H1 (cell line): Measurements from ENCODE around the gene SERP1. TPM values are rescaled to one million over a fixed set of nuclear protein-coding genes. Genes with fewer than 3 reads are reported as not detected.
"Not testable (repeated sequence)": the region's sequence is repeated elsewhere in the genome, so short reads cannot be mapped to it uniquely, and the experiment has no call there.

ENCODE experiments used
- CTCF ChIA-PET: fragments of 300-600 bp; sonication (Branson Sonifier 250); formaldehyde crosslinking; loops from one replicate; lab custom pipeline; 2021; ENCODE audit not compliant: partially characterized antibody; lab: Charles Lee
- POLR2A ChIA-PET: fragments of 300-600 bp; sonication (Branson Sonifier 250); formaldehyde crosslinking; loops from one replicate; lab custom pipeline; 2021; ENCODE audit warnings: inconsistent platforms; ENCODE audit not compliant: partially characterized antibody; lab: Charles Lee
- DNase-seq, 2 experiments: peaks; one replicate each; pipeline versions ENCODE4 v3.0.0 to v3.0.0-alpha.2; 2010 to 2022; ENCODE audit warnings: low spot score in 2 of 2, low read depth in 1 of 2, mixed read lengths in 1 of 2
- FAIRE-seq: peaks from 2 replicates; lab custom pipeline; 2011; peaks lifted over from hg19 to GRCh38; lab: Jason Lieb, UNC
- H2AFZ ChIP-seq: 2 replicates; pipeline ENCODE4 v1.8.1; 2012; ENCODE audit warnings: low read length, inconsistent platforms
- H2AK5ac ChIP-seq: 2 replicates; pipeline ENCODE4 v1.6.1; 2013; ENCODE audit warnings: low read depth, low read length
- H2BK120ac ChIP-seq: replicated peaks from 2 replicates; pipeline ENCODE3; 2013; ENCODE audit warnings: low read depth, low read length, inconsistent platforms
- H2BK12ac ChIP-seq: 2 replicates; pipeline ENCODE4 v1.6.1; 2013; ENCODE audit warnings: low read depth, low read length
- H2BK15ac ChIP-seq: 2 replicates; pipeline ENCODE4 v1.6.1; 2013; ENCODE audit warnings: low read length
- H2BK20ac ChIP-seq: 2 replicates; pipeline ENCODE4 v1.6.1; 2013; ENCODE audit warnings: low read length
- H2BK5ac ChIP-seq: 2 replicates; pipeline ENCODE4 v1.6.1; 2013; ENCODE audit warnings: low read depth, low read length
- H3K14ac ChIP-seq: 2 replicates; pipeline ENCODE4 v1.6.1; 2013; ENCODE audit warnings: inconsistent platforms; ENCODE audit not compliant: insufficient read length
- H3K18ac ChIP-seq: 2 replicates; pipeline ENCODE4 v1.6.1; 2013; ENCODE audit warnings: low read length; ENCODE audit errors: extremely low read depth
- H3K23ac ChIP-seq: 2 replicates; pipeline ENCODE4 v1.6.1; 2013; ENCODE audit warnings: inconsistent platforms; ENCODE audit not compliant: insufficient read length
- H3K23me2 ChIP-seq: 2 replicates; pipeline ENCODE4 v1.6.1; 2013; ENCODE audit warnings: low read depth, low read length
- H3K27ac ChIP-seq: 2 replicates; pipeline ENCODE4 v1.6.1; 2011; ENCODE audit warnings: low read depth, low read length, inconsistent platforms
- H3K27me3 ChIP-seq, 4 experiments: replicated peaks in 1 of 4; 1 replicate in 1 of 4; 2 replicates in 3 of 4; pipeline versions ENCODE4 v1.6.1 to v1.8.1; 2011 to 2013; ENCODE audit warnings: low read length in 3 of 4, mild to moderate bottlenecking in 3 of 4, inconsistent platforms in 2 of 4, mixed read lengths in 2 of 4, moderate library complexity in 1 of 4; ENCODE audit not compliant: control insufficient read depth in 3 of 4, insufficient read depth in 3 of 4; ENCODE audit errors: extremely low read depth in 1 of 4
- H3K36me3 ChIP-seq, 4 experiments: 2 replicates each; pipeline versions ENCODE4 v1.6.1 to v1.8.1; 2011 to 2013; ENCODE audit warnings: mild to moderate bottlenecking in 4 of 4, low read length in 3 of 4, moderate library complexity in 2 of 4, control low read depth in 1 of 4, inconsistent platforms in 1 of 4; ENCODE audit not compliant: insufficient read depth in 4 of 4, control insufficient read depth in 2 of 4
- H3K4ac ChIP-seq: replicated peaks from 2 replicates; pipeline ENCODE3; 2013; ENCODE audit warnings: low read length, low read depth, mixed read lengths, inconsistent platforms; ENCODE audit not compliant: insufficient read length
- H3K4me1 ChIP-seq, 4 experiments: replicated peaks in 1 of 4; 1 replicate in 1 of 4; 2 replicates in 3 of 4; pipeline versions ENCODE4 v1.6.1 to v1.8.1; 2011 to 2013; ENCODE audit warnings: low read length in 3 of 4, inconsistent platforms in 2 of 4, mixed read lengths in 1 of 4; ENCODE audit not compliant: insufficient read depth in 4 of 4, control insufficient read depth in 3 of 4
- H3K4me2 ChIP-seq, 2 experiments: 2 replicates each; pipeline versions ENCODE4 v1.6.1 to v1.8.1; 2011 to 2013; ENCODE audit warnings: low read depth in 2 of 2, low read length in 2 of 2, control low read depth in 1 of 2, inconsistent platforms in 1 of 2, mild to moderate bottlenecking in 1 of 2; ENCODE audit not compliant: insufficient read depth in 1 of 2
- H3K4me3 ChIP-seq, 4 experiments: fragments of 200-600, 300-600 bp in 1 of 4; sonication (generic), shearing (Covaris generic), sonication (Bioruptor Twin) in 1 of 4; 2 replicates each; pipeline versions ENCODE4 v1.5.1 to v1.8.1; 2011 to 2016; ENCODE audit warnings: low read length in 4 of 4, low read depth in 3 of 4, control low read depth in 2 of 4, inconsistent platforms in 2 of 4, mild to moderate bottlenecking in 2 of 4, mixed read lengths in 1 of 4, moderate library complexity in 1 of 4; ENCODE audit not compliant: insufficient read depth in 2 of 4; ENCODE audit errors: extremely low read depth in 1 of 4
- H3K56ac ChIP-seq: replicated peaks from 2 replicates; pipeline ENCODE3; 2013; ENCODE audit warnings: low read depth, mild to moderate bottlenecking, mixed read lengths, low read length, inconsistent platforms; ENCODE audit not compliant: insufficient read length
- H3K79me1 ChIP-seq: 2 replicates; pipeline ENCODE4 v1.6.1; 2013; ENCODE audit warnings: low read depth, low read length, control low read depth
- H3K79me2 ChIP-seq, 2 experiments: 2 replicates each; pipeline versions ENCODE4 v1.6.1 to v1.8.1; 2012 to 2013; ENCODE audit warnings: low read length in 2 of 2, mild to moderate bottlenecking in 2 of 2, inconsistent platforms in 1 of 2; ENCODE audit not compliant: insufficient read depth in 2 of 2, control insufficient read depth in 1 of 2
- H3K9ac ChIP-seq, 4 experiments: replicated peaks in 1 of 4; 1 replicate in 1 of 4; 2 replicates in 3 of 4; pipeline versions ENCODE4 v1.6.1 to v1.8.1; 2011 to 2013; ENCODE audit warnings: low read depth in 3 of 4, low read length in 3 of 4, control low read depth in 2 of 4, mild to moderate bottlenecking in 2 of 4, moderate library complexity in 2 of 4, inconsistent platforms in 1 of 4; ENCODE audit errors: extremely low read depth in 1 of 4
- H3K9me3 ChIP-seq, 2 experiments: 2 replicates each; pipeline versions ENCODE4 v1.6.1 to v1.8.1; 2012 to 2013; ENCODE audit warnings: mild to moderate bottlenecking in 2 of 2, moderate library complexity in 2 of 2, control low read depth in 1 of 2, inconsistent platforms in 1 of 2, low read depth in 1 of 2, low read length in 1 of 2, mixed read lengths in 1 of 2; ENCODE audit not compliant: insufficient read depth in 2 of 2
- H4K20me1 ChIP-seq, 2 experiments: replicated peaks in 1 of 2; 2 replicates each; pipeline versions ENCODE3 to v1.8.1; 2011 to 2013; ENCODE audit warnings: inconsistent platforms in 2 of 2, low read length in 2 of 2, mild to moderate bottlenecking in 1 of 2; ENCODE audit not compliant: insufficient read depth in 2 of 2, control insufficient read depth in 1 of 2
- H4K5ac ChIP-seq: 2 replicates; pipeline ENCODE4 v1.6.1; 2013; ENCODE audit warnings: low read length, low read depth, mixed read lengths, inconsistent platforms; ENCODE audit not compliant: insufficient read length
- H4K8ac ChIP-seq: 2 replicates; pipeline ENCODE4 v1.8.0; 2013; ENCODE audit warnings: mild to moderate bottlenecking, moderate library complexity, low read length, inconsistent platforms; ENCODE audit not compliant: insufficient read depth; ENCODE audit errors: extremely low read depth
- H4K91ac ChIP-seq: replicated peaks from 2 replicates; pipeline ENCODE3; 2013; ENCODE audit warnings: low read length, mixed read lengths, inconsistent platforms; ENCODE audit not compliant: insufficient read length
- WGBS, 2 experiments: shearing (Covaris generic) in 1 of 2; methylation state at CpG; one replicate each; pipeline versions ENCODE4 v1.1.6 to v1.1.7; 2013 to 2015; ENCODE audit warnings: low lambda C conversion rate in 2 of 2, mixed read lengths in 2 of 2, inconsistent platforms in 1 of 2, low coverage in 1 of 2, missing lambda C conversion rate in 1 of 2; ENCODE audit not compliant: insufficient replicate concordance in 2 of 2, insufficient coverage in 1 of 2, insufficient read length in 1 of 2; ENCODE audit errors: extremely low coverage in 1 of 2, missing lambda C conversion rate in 1 of 2; 5-methylcytosine and 5-hydroxymethylcytosine counted together
- polyA plus RNA-seq, 7 experiments: library from polyadenylated mRNA; depleted of rRNA in 3 of 7; stranded (reverse) in 5 of 7; unstranded in 2 of 7; fragments of >200 nt in 5 of 7; fragments of 200-250 nt in 2 of 7; gene quantifications; 1 replicate in 5 of 7; 2 replicates in 1 of 7; 4 replicates in 1 of 7; pipeline versions ENCODE4 v1.2.1 to v1.2.3, GENCODE V29; 2011 to 2013; ENCODE audit warnings: missing spikeins in 2 of 7, mixed read lengths in 2 of 7
- total RNA-seq: library from RNA; stranded (reverse); fragmentation: NEBNext Ultra II Directional; extraction: Animal tissue kit (Norgen Biotek cat#: 25700); gene quantifications from 2 replicates; pipeline ENCODE4 v1.2.1, GENCODE V29; 2021

Gene SERP1
- total and polyA plus RNA-seq, 2 of the 8 experiments (the other 6 are each of a cell fraction or from before 2014, with no cell fraction given): 90.3 to 98.2 TPM

- H3K23me2 ChIP-seq, H3K23ac ChIP-seq, H4K20me1 ChIP-seq, H3K79me1 ChIP-seq, H4K91ac ChIP-seq, H3K9ac ChIP-seq, H2BK12ac ChIP-seq, POLR2A ChIA-PET, H2BK120ac ChIP-seq, H3K36me3 ChIP-seq, H3K18ac ChIP-seq, H3K27ac ChIP-seq, H2BK20ac ChIP-seq, H3K4me2 ChIP-seq, H2BK15ac ChIP-seq, H3K27me3 ChIP-seq, H3K14ac ChIP-seq, H3K4me1 ChIP-seq, H3K79me2 ChIP-seq, H3K4me3 ChIP-seq, H2BK5ac ChIP-seq, H3K56ac ChIP-seq, FAIRE-seq, DNase-seq, H3K4ac ChIP-seq, H4K8ac ChIP-seq, H2AFZ ChIP-seq, H4K5ac ChIP-seq, H2AK5ac ChIP-seq: not testable (repeated sequence)
- WGBS, 2 experiments: 88% methylated on average over 1 of the region's 1 CpG; no CpG with 5 or more reads in 1 of the 2 experiments
- CTCF ChIA-PET: interaction anchor here (0.8 to 1.9 kb wide), 4 partner anchors 12 to 1996 kb away, joined by 3 to 9 read pairs (median 4); no protein-coding TSS in a partner anchor
- H3K9me3 ChIP-seq: peaks cover 11 to 12% of the 10 kb centered on the region in 2 experiments
Observed at GRCh38 chr3:150500960-150501359, 45.3 kb downstream of the SERP1 start.
